ENCODE measurements around the gene RGCC. TPM values are rescaled to one million over a fixed set of nuclear protein-coding genes. Genes with fewer than 3 reads are reported as not detected.
A peak's percentile ranks its signal among the peaks of the same experiment; 100 is the strongest.
"Not testable (repeated sequence)": the region's sequence is repeated elsewhere in the genome, so short reads cannot be mapped to it uniquely, and the experiment has no call there.

RGCC gene
- total and polyA plus RNA-seq, 5 donors from 2014 or later, result 101 to 370 (median 140) TPM

GRCh38 chr13:41500511-41500910 lies 43.2 kb downstream of the RGCC start:
- no peak overlapping the region for H3K27ac ChIP-seq (ENCODE audit: insufficient read depth, low read length, poor library complexity, severe bottlenecking)
- Mint-ChIP-seq H3K4me3 (peak overlapping the region; percentile 7 to 81 (median 60)), H3K9me3 (peaks cover 0 to 5% (median 2%) of the 10 kb centered on the region in 7 donors), H3K4me1 (peaks cover 20 to 80% (median 48%) of the 10 kb centered on the region in 4 donors), H3K36me3 (peaks cover 8% of the 10 kb centered on the region), H3K27ac (peak overlapping the region; percentile 61 to 99 (median 95)), H3K27me3 (no peaks in the 10 kb centered on the region)
- peak; percentile 84 to 86 for ATAC-seq (ENCODE audit: low read depth in 2 of 2)
- H3K9me3 ChIP-seq (ENCODE audit: control insufficient read depth in 2 of 2, low read length in 2 of 2), result no peaks in the 10 kb centered on the region
- peak overlapping the region; percentile 1 for H3K4me3 ChIP-seq (ENCODE audit: low read depth, low read length)
- DNase-seq, result peak in 2 of 3 donors; percentile 43 to 85
- H3K4me1 ChIP-seq (ENCODE audit: control insufficient read depth, insufficient read depth, low read length, poor library complexity, severe bottlenecking), result peaks cover 45% of the 10 kb centered on the region
- no peaks in the 10 kb centered on the region for H3K36me3 ChIP-seq (ENCODE audit: control insufficient read depth, insufficient read depth, low read length)
- H3K27me3 ChIP-seq (ENCODE audit: control insufficient read depth, insufficient read depth, low read length), result no peaks in the 10 kb centered on the region

DNA sequence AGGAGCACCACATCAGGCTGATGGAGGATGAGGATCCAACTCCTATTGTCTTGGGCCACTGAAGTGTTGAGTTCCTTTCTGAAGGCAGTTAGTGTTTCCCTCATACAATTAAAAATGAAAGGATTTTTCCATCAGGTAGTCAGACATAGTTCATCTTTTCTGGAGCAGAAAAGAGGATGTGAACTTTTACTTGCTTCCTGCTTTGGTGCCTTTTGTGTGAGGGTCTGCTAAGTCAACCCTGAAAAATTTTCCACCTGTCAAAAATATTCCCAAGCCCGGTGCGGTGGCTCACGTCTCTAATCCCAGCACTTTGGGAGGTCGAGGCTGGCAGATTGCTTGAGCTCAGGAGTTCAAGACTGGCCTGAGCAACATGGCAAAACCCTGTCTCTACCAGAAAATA lies 43.9 kb downstream of the RGCC start:
- Mint-ChIP-seq H3K4me3 (peak overlapping the region in 3 of 4 donors; percentile 8 to 57 (median 41)), H3K27ac (peak overlapping the region; percentile 61 to 95 (median 95))
- peaks cover 45% of the 10 kb centered on the region for H3K4me1 ChIP-seq (ENCODE audit: control insufficient read depth, insufficient read depth, low read length, poor library complexity, severe bottlenecking)

DNA sequence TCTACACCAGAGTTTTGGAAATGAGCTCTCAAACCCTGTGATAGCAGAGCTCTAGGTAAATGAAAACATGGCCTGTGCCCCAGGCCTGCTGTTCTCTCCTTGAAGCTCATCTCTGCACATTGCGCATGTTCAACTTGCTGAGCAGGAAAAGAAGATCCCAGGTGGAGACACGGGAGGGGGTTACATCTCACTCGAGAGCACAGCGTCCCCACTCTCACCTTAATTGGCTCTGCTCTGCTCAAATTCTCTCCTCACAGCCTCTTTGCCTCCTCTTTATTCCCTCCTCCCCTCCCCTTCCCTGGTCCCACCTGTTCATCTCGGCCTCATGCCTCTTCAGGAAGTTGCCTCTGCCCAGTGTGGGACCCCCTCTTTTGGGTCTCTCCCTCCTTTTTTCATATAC lies 44.7 kb downstream of the RGCC start:
- Histone ChIP-seq H3K9me3 (ENCODE audit: control insufficient read depth in 2 of 2, low read length in 2 of 2) (no peaks in the 10 kb centered on the region), H3K27me3 (ENCODE audit: control insufficient read depth, insufficient read depth, low read length) (no peaks in the 10 kb centered on the region), H3K4me1 (ENCODE audit: control insufficient read depth, insufficient read depth, low read length, poor library complexity, severe bottlenecking) (peaks cover 45% of the 10 kb centered on the region), H3K27ac (ENCODE audit: insufficient read depth, low read length, poor library complexity, severe bottlenecking) (peak overlapping the region; percentile 26), H3K36me3 (ENCODE audit: control insufficient read depth, insufficient read depth, low read length) (no peaks in the 10 kb centered on the region), H3K4me3 (ENCODE audit: low read depth, low read length) (no peak overlapping the region)
- ATAC-seq (ENCODE audit: low read depth in 2 of 2), result no peak
- Mint-ChIP-seq H3K4me1 (peaks cover 20 to 66% (median 44%) of the 10 kb centered on the region in 4 donors), H3K36me3 (peaks cover 8% of the 10 kb centered on the region), H3K27ac (peak overlapping the region; percentile 61 to 95 (median 95)), H3K27me3 (no peaks in the 10 kb centered on the region), H3K4me3 (peak overlapping the region in 1 of 4 donors; percentile 62), H3K9me3 (peaks cover 0 to 5% (median 2%) of the 10 kb centered on the region in 7 donors)
- DNase-seq, result no peak

More for the DNA sequence above, 43.9 kb downstream of the RGCC start:
- peaks cover 20 to 73% (median 47%) of the 10 kb centered on the region in 4 donors for H3K4me1 Mint-ChIP-seq
- ATAC-seq (ENCODE audit: low read depth in 2 of 2) (no peak), DNase-seq (no peak)
- peaks cover 0 to 5% (median 2%) of the 10 kb centered on the region in 7 donors for H3K9me3 Mint-ChIP-seq
- H3K36me3 Mint-ChIP-seq, result peaks cover 8% of the 10 kb centered on the region
- H3K27me3 Mint-ChIP-seq, result no peaks in the 10 kb centered on the region
- Histone ChIP-seq H3K36me3 (ENCODE audit: control insufficient read depth, insufficient read depth, low read length) (no peaks in the 10 kb centered on the region), H3K9me3 (ENCODE audit: control insufficient read depth in 2 of 2, low read length in 2 of 2) (no peaks in the 10 kb centered on the region), H3K27me3 (ENCODE audit: control insufficient read depth, insufficient read depth, low read length) (no peaks in the 10 kb centered on the region), H3K27ac (ENCODE audit: insufficient read depth, low read length, poor library complexity, severe bottlenecking) (no peak overlapping the region), H3K4me3 (ENCODE audit: low read depth, low read length) (peak overlapping the region; percentile 1)

- Mint-ChIP-seq H3K4me3 (peak overlapping the region; percentile 5 to 62 (median 34)), H3K27me3 (no peaks in the 10 kb centered on the region), H3K4me1 (peaks cover 17 to 59% (median 40%) of the 10 kb centered on the region in 4 donors), H3K27ac (peak overlapping the region; percentile 61 to 95 (median 95)), H3K9me3 (peaks cover 0 to 5% (median 2%) of the 10 kb centered on the region in 7 donors), H3K36me3 (peaks cover 8% of the 10 kb centered on the region)
- Histone ChIP-seq H3K27ac (ENCODE audit: insufficient read depth, low read length, poor library complexity, severe bottlenecking) (no peak overlapping the region), H3K36me3 (ENCODE audit: control insufficient read depth, insufficient read depth, low read length) (no peaks in the 10 kb centered on the region), H3K4me1 (ENCODE audit: control insufficient read depth, insufficient read depth, low read length, poor library complexity, severe bottlenecking) (peaks cover 39% of the 10 kb centered on the region), H3K9me3 (ENCODE audit: control insufficient read depth in 2 of 2, low read length in 2 of 2) (no peaks in the 10 kb centered on the region), H3K4me3 (ENCODE audit: low read depth, low read length) (peak overlapping the region; percentile 41), H3K27me3 (ENCODE audit: control insufficient read depth, insufficient read depth, low read length) (no peaks in the 10 kb centered on the region)
- DNase-seq (peak in 2 of 3 donors; percentile 49 to 68), ATAC-seq (ENCODE audit: low read depth in 2 of 2) (peak; percentile 53 to 66)
Measured at GRCh38 chr13:41502673-41503072, 45.3 kb downstream of the RGCC start.

DNA sequence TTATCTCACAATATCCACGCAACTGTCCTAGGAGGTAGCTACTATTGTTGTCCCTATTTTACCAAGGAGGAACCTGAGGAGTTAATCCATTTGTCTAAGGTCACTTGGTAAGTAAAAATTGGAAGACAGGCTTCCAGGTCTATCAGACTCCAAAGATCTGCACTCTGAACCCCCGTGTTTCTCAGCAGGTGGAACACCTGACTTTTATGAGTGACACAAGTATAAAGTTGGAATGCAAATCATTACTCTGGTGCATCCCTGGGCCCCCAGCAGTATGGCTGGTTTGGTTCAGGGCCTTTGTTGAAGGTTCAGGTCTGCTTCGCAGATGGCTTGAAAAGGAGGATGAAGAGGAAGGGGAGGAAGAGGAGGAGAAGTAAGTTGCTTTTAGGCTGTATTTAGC lies 46.0 kb downstream of the RGCC start:
- Histone ChIP-seq H3K27ac (ENCODE audit: insufficient read depth, low read length, poor library complexity, severe bottlenecking) (no peak overlapping the region), H3K9me3 (ENCODE audit: control insufficient read depth in 2 of 2, low read length in 2 of 2) (no peaks in the 10 kb centered on the region), H3K36me3 (ENCODE audit: control insufficient read depth, insufficient read depth, low read length) (no peaks in the 10 kb centered on the region), H3K4me1 (ENCODE audit: control insufficient read depth, insufficient read depth, low read length, poor library complexity, severe bottlenecking) (peaks cover 39% of the 10 kb centered on the region), H3K27me3 (ENCODE audit: control insufficient read depth, insufficient read depth, low read length) (no peaks in the 10 kb centered on the region), H3K4me3 (ENCODE audit: low read depth, low read length) (no peak overlapping the region)
- ATAC-seq (ENCODE audit: low read depth in 2 of 2), result no peak
- Mint-ChIP-seq H3K9me3 (peaks cover 0 to 5% (median 2%) of the 10 kb centered on the region in 7 donors), H3K4me1 (peaks cover 16 to 53% (median 34%) of the 10 kb centered on the region in 4 donors), H3K27me3 (no peaks in the 10 kb centered on the region), H3K4me3 (peak overlapping the region in 1 of 4 donors; percentile 18), H3K36me3 (peaks cover 8% of the 10 kb centered on the region), H3K27ac (peak overlapping the region; percentile 8 to 91 (median 50))
- DNase-seq, result no peak

- not testable (repeated sequence) for H3K27me3 Mint-ChIP-seq; H3K9me3 Mint-ChIP-seq; H3K4me3 Mint-ChIP-seq; DNase-seq; H3K27ac ChIP-seq (ENCODE audit: insufficient read depth, low read length, poor library complexity, severe bottlenecking); H3K27me3 ChIP-seq (ENCODE audit: control insufficient read depth, insufficient read depth, low read length); H3K9me3 ChIP-seq (ENCODE audit: control insufficient read depth in 2 of 2, low read length in 2 of 2); ATAC-seq (ENCODE audit: low read depth in 2 of 2); H3K36me3 ChIP-seq (ENCODE audit: control insufficient read depth, insufficient read depth, low read length); H3K36me3 Mint-ChIP-seq; H3K4me3 ChIP-seq (ENCODE audit: low read depth, low read length)
- peaks cover 35% of the 10 kb centered on the region for H3K4me1 ChIP-seq (ENCODE audit: control insufficient read depth, insufficient read depth, low read length, poor library complexity, severe bottlenecking)
- H3K27ac Mint-ChIP-seq, result peak overlapping the region in 1 of 3 donors; percentile 50
- peaks cover 16 to 42% (median 29%) of the 10 kb centered on the region in 4 donors for H3K4me1 Mint-ChIP-seq
Measured at GRCh38 chr13:41504657-41505056, 47.3 kb downstream of the RGCC start.

- no peak overlapping the region for H3K27ac Mint-ChIP-seq
- ATAC-seq (ENCODE audit: low read depth in 2 of 2), result no peak
Measured at GRCh38 chr13:41505209-41505835, 48.0 kb downstream of the RGCC start.

More at GRCh38 chr13:41505209-41505835, 48.0 kb downstream of the RGCC start:
- Mint-ChIP-seq H3K4me3 (no peak overlapping the region), H3K4me1 (peaks cover 13 to 36% (median 25%) of the 10 kb centered on the region in 4 donors), H3K9me3 (peaks cover 0 to 5% (median 2%) of the 10 kb centered on the region in 7 donors), H3K36me3 (peaks cover 4% of the 10 kb centered on the region), H3K27me3 (no peaks in the 10 kb centered on the region)
- Histone ChIP-seq H3K27ac (ENCODE audit: insufficient read depth, low read length, poor library complexity, severe bottlenecking) (no peak overlapping the region), H3K36me3 (ENCODE audit: control insufficient read depth, insufficient read depth, low read length) (no peaks in the 10 kb centered on the region), H3K9me3 (ENCODE audit: control insufficient read depth in 2 of 2, low read length in 2 of 2) (no peaks in the 10 kb centered on the region), H3K27me3 (ENCODE audit: control insufficient read depth, insufficient read depth, low read length) (no peaks in the 10 kb centered on the region), H3K4me3 (ENCODE audit: low read depth, low read length) (no peak overlapping the region), H3K4me1 (ENCODE audit: control insufficient read depth, insufficient read depth, low read length, poor library complexity, severe bottlenecking) (peaks cover 29% of the 10 kb centered on the region)
- DNase-seq, result no peak
